HCT116 (cell line): Measurements from ENCODE around the gene UBA7. TPM values are rescaled to one million over a fixed set of nuclear protein-coding genes. Genes with fewer than 3 reads are reported as not detected.

ENCODE experiments used
- ATAC-seq: fragments of 200-7000 bp; cut with Tn5 transposase; 2 replicates; pipeline ENCODE4 v1.9.1; 2020; ENCODE audit warnings: mild to moderate bottlenecking, moderate library complexity
- BruUV-seq: library from RNA; stranded (reverse); fragments of 400-500 nt; replicated peaks from 2 replicates; lab custom pipeline; 2021; lab: Mats Ljungman, UMichigan
- CTCF ChIA-PET: fragments of 300-600 bp; sonication (Branson Sonifier 250); formaldehyde crosslinking; loops from one replicate; lab custom pipeline; 2021; ENCODE audit warnings: antibody characterized with exemption; lab: Charles Lee
- POLR2A ChIA-PET: fragments of 300-600, 350-600 bp; sonication (Branson Sonifier 250); formaldehyde crosslinking; loops from one replicate; lab custom pipeline; 2021; ENCODE audit warnings: antibody characterized with exemption; lab: Charles Lee
- RAD21 ChIA-PET, 2 experiments: fragments of 300-600 bp; sonication (Branson Sonifier 250); formaldehyde crosslinking; loops; one replicate each; lab custom pipeline; 2023; ENCODE audit warnings: low total read pairs in 2 of 2; ENCODE audit not compliant: uncharacterized antibody in 2 of 2, unreplicated experiment in 2 of 2, low non-redundant PET in 1 of 2; lab: Charles Lee
- DNase-seq: peaks from one replicate; pipeline ENCODE4 v3.0.0-alpha.2; 2010; ENCODE audit warnings: low read depth, low spot score
- H2AFZ ChIP-seq: fragments of 200-600 bp; shearing (Covaris generic), sonication (generic); 2 replicates; pipeline ENCODE4 v1.6.1; 2017; ENCODE audit warnings: low read depth, mixed run types, mixed read lengths, antibody characterized with exemption, low read length; ENCODE audit not compliant: poor library complexity, severe bottlenecking
- H3K27ac ChIP-seq: 2 replicates; pipeline ENCODE4 v1.5.1; 2012; ENCODE audit warnings: low read depth, low read length
- H3K27me3 ChIP-seq: fragments of 200-600 bp; sonication (generic); 2 replicates; pipeline ENCODE4 v1.6.1; 2016; ENCODE audit warnings: mixed run types, low read length, mixed read lengths; ENCODE audit not compliant: insufficient read depth
- H3K36me3 ChIP-seq, 2 experiments: fragments of 200-500 bp in 1 of 2; fragments of 200-600 bp in 1 of 2; sonication (Bioruptor generic) in 1 of 2; sonication (generic) in 1 of 2; 2 replicates each; pipeline versions ENCODE4 v1.5.1 to v1.6.1; 2014 to 2016; ENCODE audit warnings: low read length in 2 of 2, inconsistent platforms in 1 of 2, mixed read lengths in 1 of 2, mixed run types in 1 of 2; ENCODE audit not compliant: insufficient read depth in 2 of 2, control insufficient read depth in 1 of 2
- H3K4me1 ChIP-seq, 2 experiments: fragments of 200-600 bp in 1 of 2; sonication (generic) in 1 of 2; 2 replicates each; pipeline versions ENCODE4 v1.5.1 to v1.6.1; 2012 to 2017; ENCODE audit warnings: low read length in 2 of 2, inconsistent platforms in 1 of 2, mild to moderate bottlenecking in 1 of 2, mixed read lengths in 1 of 2, mixed run types in 1 of 2, moderate library complexity in 1 of 2; ENCODE audit not compliant: insufficient read depth in 2 of 2, control insufficient read depth in 1 of 2
- H3K4me2 ChIP-seq: fragments of 200-600 bp; sonication (generic); 2 replicates; pipeline ENCODE4 v1.6.1; 2017; ENCODE audit warnings: mixed run types, low read length, mixed read lengths
- H3K4me3 ChIP-seq, 2 experiments: fragments of 200-600 bp in 1 of 2; sonication (generic) in 1 of 2; replicated peaks in 1 of 2; 2 replicates each; pipeline ENCODE4 v1.5.1; 2011 to 2016; ENCODE audit warnings: low read length in 2 of 2, control low read depth in 1 of 2, low read depth in 1 of 2, mild to moderate bottlenecking in 1 of 2, mixed read lengths in 1 of 2, mixed run types in 1 of 2
- H3K79me2 ChIP-seq: fragments of 200-600 bp; sonication (generic); 2 replicates; pipeline ENCODE4 v1.6.1; 2017; ENCODE audit warnings: mild to moderate bottlenecking, mixed run types, low read length, moderate library complexity, mixed read lengths; ENCODE audit not compliant: insufficient read depth
- H3K9ac ChIP-seq: fragments of 200-600 bp; sonication (generic); 2 replicates; pipeline ENCODE4 v1.6.1; 2016; ENCODE audit warnings: low read length, mixed read lengths
- H3K9me2 ChIP-seq: fragments of 200-600 bp; sonication (generic), shearing (Covaris generic); 2 replicates; pipeline ENCODE4 v1.6.1; 2017; ENCODE audit warnings: mixed run types, mild to moderate bottlenecking, moderate library complexity; ENCODE audit not compliant: insufficient read depth
- H3K9me3 ChIP-seq, 2 experiments: fragments of 200-500 bp in 1 of 2; fragments of 200-600 bp in 1 of 2; sonication (Bioruptor generic) in 1 of 2; sonication (generic) in 1 of 2; 2 replicates each; pipeline ENCODE4 v1.6.1; 2014 to 2017; ENCODE audit warnings: low read length in 2 of 2, mixed read lengths in 2 of 2, inconsistent platforms in 1 of 2, low read depth in 1 of 2, mild to moderate bottlenecking in 1 of 2, mixed run types in 1 of 2, moderate library complexity in 1 of 2; ENCODE audit not compliant: control insufficient read depth in 1 of 2, insufficient read depth in 1 of 2
- H4K20me1 ChIP-seq: fragments of 200-600 bp; sonication (generic), shearing (Covaris generic); 2 replicates; pipeline ENCODE4 v1.6.1; 2017; ENCODE audit warnings: mixed run types, mild to moderate bottlenecking, moderate library complexity; ENCODE audit not compliant: insufficient read depth
- CEBPB ChIP-seq: IDR thresholded peaks from 2 replicates; pipeline ENCODE4 v1.6.1; 2012; ENCODE audit warnings: low read depth
- EGR1 ChIP-seq: IDR thresholded peaks from 2 replicates; pipeline ENCODE4 v1.6.1; 2012; ENCODE audit warnings: low read depth
- ELF1 ChIP-seq: IDR thresholded peaks from 2 replicates; pipeline ENCODE4 v1.6.1; 2012; ENCODE audit warnings: low read depth, borderline replicate concordance
- EZH2phosphoT487 ChIP-seq: fragments of 200-600 bp; IDR thresholded peaks from 2 replicates; pipeline ENCODE4 v1.6.1; 2018; ENCODE audit warnings: antibody characterized with exemption, borderline replicate concordance
- FOSL1 ChIP-seq: IDR thresholded peaks from 2 replicates; pipeline ENCODE4 v1.6.1; 2012; ENCODE audit warnings: low read depth
- POLR2A ChIP-seq: IDR thresholded peaks from 2 replicates; pipeline ENCODE4 v1.7.0; 2011; ENCODE audit warnings: borderline replicate concordance; ENCODE audit not compliant: insufficient read depth, insufficient read length; ENCODE audit errors: extremely low read depth
- POLR2AphosphoS5 ChIP-seq: IDR thresholded peaks from 2 replicates; pipeline ENCODE4 v1.6.1; 2011; ENCODE audit warnings: mild to moderate bottlenecking, low read depth, low read length, moderate library complexity
- RAD21 ChIP-seq: IDR thresholded peaks from 2 replicates; pipeline ENCODE4 v1.6.1; 2012; ENCODE audit warnings: low read depth, mild to moderate bottlenecking
- SIN3A ChIP-seq: IDR thresholded peaks from 2 replicates; pipeline ENCODE4 v1.6.1; 2012; ENCODE audit warnings: low read depth
- TCF7L2 ChIP-seq: IDR thresholded peaks from 2 replicates; pipeline ENCODE4 v1.7.0; 2011; ENCODE audit warnings: borderline replicate concordance, inconsistent platforms; ENCODE audit not compliant: insufficient read depth, insufficient read length; ENCODE audit errors: extremely low read depth
- YY1 ChIP-seq: IDR thresholded peaks from 2 replicates; pipeline ENCODE4 v1.6.1; 2011; ENCODE audit warnings: low read length, low read depth, moderate library complexity, mild to moderate bottlenecking; ENCODE audit not compliant: insufficient replicate concordance; ENCODE audit errors: extremely low read depth
- ZFX ChIP-seq: fragments of 450-650 bp; IDR thresholded peaks from 2 replicates; pipeline ENCODE4 v1.6.1; 2017
- ZNF274 ChIP-seq: fragments of 200-500 bp; sonication (Bioruptor generic); IDR thresholded peaks from 2 replicates; pipeline ENCODE4 v1.6.1; 2014; ENCODE audit warnings: mild to moderate bottlenecking, low read depth, low read length, inconsistent platforms
- intact Hi-C: fragments of 100-400 bp; cut with micrococcal nuclease; formaldehyde crosslinking; loops from 2 replicates; pipeline ENCODE4 v1.10.0; 2022
- total RNA-seq: library from RNA; stranded (reverse); gene quantifications from one replicate; pipeline ENCODE4 v1.2.1, GENCODE V29; 2021; ENCODE audit not compliant: unreplicated experiment
- TF ChIP-seq, protein P1 (sequence below): IDR thresholded peaks from 2 replicates; pipeline ENCODE4 v1.6.1; 2011; ENCODE audit warnings: mild to moderate bottlenecking, low read length, moderate library complexity; ENCODE audit not compliant: insufficient replicate concordance; ENCODE audit errors: extremely low read depth
- TF ChIP-seq, protein P2 (sequence below): IDR thresholded peaks from 2 replicates; pipeline ENCODE4 v1.6.1; 2012
- TF ChIP-seq, protein P3 (sequence below): IDR thresholded peaks from 2 replicates; pipeline ENCODE4 v1.6.1; 2012; ENCODE audit warnings: low read depth
- TF ChIP-seq, protein P4 (sequence below): IDR thresholded peaks from 2 replicates; pipeline ENCODE4 v1.6.1; 2012

UBA7 gene
- total RNA-seq, 1 experiment from 2014 or later = 2.6 TPM

DNA sequence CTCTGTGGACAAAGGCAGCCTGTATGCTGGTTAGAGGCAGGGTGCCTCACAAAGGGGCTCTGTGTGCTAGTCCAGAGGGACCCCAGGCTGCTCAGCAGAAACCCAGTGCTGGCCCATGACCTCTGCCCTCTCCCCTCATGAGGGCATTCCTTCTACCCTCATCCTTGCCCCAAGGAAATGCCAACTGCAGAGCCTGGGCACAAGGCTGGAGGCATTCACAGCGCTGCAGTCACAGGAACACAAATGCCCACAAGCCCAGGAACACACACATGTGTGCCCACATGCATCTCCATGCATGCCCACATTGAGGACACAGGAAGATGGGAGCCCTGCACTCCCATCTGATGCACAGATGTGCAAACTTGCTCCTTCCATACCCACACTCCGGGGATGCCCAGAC is 6.9 kb downstream of the UBA7 start:
- ChIA-PET POLR2A (no interaction called here), RAD21 (no interaction called here), CTCF (no interaction called here)
- Histone ChIP-seq H3K4me3 (no peak overlapping the region), H3K36me3 (no peaks in the 10 kb centered on the region), H3K9me3 (no peaks in the 10 kb centered on the region), H3K4me2 (no peak overlapping the region), H3K27me3 (no peaks in the 10 kb centered on the region), H2AFZ (no peak overlapping the region), H3K9ac (no peak overlapping the region), H3K9me2 (no peaks in the 10 kb centered on the region), H3K27ac (no peak overlapping the region), H4K20me1 (no peaks in the 10 kb centered on the region), H3K4me1 (peaks cover 2 to 16% of the 10 kb centered on the region in 2 experiments; a peak in 2 of 4 replicates), H3K79me2 (no peaks in the 10 kb centered on the region)
- TF ChIP-seq RAD21 (no peak), POLR2A (no peak), TCF7L2 (no peak), ZFX (no peak), CEBPB (no peak), POLR2AphosphoS5 (no peak), SIN3A (no peak), EZH2phosphoT487 (no peak), YY1 (no peak), ZNF274 (no peak), FOSL1 (no peak), ELF1 (no peak), EGR1 (no peak)
- TF ChIP-seq, protein P1, sequence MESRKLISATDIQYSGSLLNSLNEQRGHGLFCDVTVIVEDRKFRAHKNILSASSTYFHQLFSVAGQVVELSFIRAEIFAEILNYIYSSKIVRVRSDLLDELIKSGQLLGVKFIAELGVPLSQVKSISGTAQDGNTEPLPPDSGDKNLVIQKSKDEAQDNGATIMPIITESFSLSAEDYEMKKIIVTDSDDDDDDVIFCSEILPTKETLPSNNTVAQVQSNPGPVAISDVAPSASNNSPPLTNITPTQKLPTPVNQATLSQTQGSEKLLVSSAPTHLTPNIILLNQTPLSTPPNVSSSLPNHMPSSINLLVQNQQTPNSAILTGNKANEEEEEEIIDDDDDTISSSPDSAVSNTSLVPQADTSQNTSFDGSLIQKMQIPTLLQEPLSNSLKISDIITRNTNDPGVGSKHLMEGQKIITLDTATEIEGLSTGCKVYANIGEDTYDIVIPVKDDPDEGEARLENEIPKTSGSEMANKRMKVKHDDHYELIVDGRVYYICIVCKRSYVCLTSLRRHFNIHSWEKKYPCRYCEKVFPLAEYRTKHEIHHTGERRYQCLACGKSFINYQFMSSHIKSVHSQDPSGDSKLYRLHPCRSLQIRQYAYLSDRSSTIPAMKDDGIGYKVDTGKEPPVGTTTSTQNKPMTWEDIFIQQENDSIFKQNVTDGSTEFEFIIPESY = no peak
- TF ChIP-seq, protein P2, sequence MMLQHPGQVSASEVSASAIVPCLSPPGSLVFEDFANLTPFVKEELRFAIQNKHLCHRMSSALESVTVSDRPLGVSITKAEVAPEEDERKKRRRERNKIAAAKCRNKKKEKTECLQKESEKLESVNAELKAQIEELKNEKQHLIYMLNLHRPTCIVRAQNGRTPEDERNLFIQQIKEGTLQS = no peak
- TF ChIP-seq, protein P3, sequence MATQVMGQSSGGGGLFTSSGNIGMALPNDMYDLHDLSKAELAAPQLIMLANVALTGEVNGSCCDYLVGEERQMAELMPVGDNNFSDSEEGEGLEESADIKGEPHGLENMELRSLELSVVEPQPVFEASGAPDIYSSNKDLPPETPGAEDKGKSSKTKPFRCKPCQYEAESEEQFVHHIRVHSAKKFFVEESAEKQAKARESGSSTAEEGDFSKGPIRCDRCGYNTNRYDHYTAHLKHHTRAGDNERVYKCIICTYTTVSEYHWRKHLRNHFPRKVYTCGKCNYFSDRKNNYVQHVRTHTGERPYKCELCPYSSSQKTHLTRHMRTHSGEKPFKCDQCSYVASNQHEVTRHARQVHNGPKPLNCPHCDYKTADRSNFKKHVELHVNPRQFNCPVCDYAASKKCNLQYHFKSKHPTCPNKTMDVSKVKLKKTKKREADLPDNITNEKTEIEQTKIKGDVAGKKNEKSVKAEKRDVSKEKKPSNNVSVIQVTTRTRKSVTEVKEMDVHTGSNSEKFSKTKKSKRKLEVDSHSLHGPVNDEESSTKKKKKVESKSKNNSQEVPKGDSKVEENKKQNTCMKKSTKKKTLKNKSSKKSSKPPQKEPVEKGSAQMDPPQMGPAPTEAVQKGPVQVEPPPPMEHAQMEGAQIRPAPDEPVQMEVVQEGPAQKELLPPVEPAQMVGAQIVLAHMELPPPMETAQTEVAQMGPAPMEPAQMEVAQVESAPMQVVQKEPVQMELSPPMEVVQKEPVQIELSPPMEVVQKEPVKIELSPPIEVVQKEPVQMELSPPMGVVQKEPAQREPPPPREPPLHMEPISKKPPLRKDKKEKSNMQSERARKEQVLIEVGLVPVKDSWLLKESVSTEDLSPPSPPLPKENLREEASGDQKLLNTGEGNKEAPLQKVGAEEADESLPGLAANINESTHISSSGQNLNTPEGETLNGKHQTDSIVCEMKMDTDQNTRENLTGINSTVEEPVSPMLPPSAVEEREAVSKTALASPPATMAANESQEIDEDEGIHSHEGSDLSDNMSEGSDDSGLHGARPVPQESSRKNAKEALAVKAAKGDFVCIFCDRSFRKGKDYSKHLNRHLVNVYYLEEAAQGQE = no peak
- TF ChIP-seq, protein P4, sequence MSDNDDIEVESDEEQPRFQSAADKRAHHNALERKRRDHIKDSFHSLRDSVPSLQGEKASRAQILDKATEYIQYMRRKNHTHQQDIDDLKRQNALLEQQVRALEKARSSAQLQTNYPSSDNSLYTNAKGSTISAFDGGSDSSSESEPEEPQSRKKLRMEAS = no peak
- intact Hi-C loops = no loop called here
- no peak for DNase-seq
- ATAC-seq = no peak
- BruUV-seq = no TSS peak
